Measurements from ENCODE around the gene SIGLEC1.

GRCh38 chr20:3757268-3757667, 44.9 kb upstream of the SIGLEC1 start:
- TF ChIP-seq EZH2 (IDR thresholded peaks at IDR 0.05; ENCODE audit: insufficient read depth, low read length) (no peak), CTCF (IDR thresholded peaks at IDR 0.05; ENCODE audit: insufficient read depth, low read depth, low read length) (no peak)

All from astrocyte (in vitro differentiated cells and primary cell).